Breast epithelium (tissue), 4 donors: ENCODE data around the gene CCDC38. TPM values are rescaled to one million over a fixed set of nuclear protein-coding genes. Genes with fewer than 3 reads are reported as not detected.

Experiments
- DNase-seq, 2 donors: peaks; one replicate each; pipeline ENCODE4 v3.0.0-alpha.2; 2019; ENCODE audit warnings: low spot score in 2 of 2
- H3K27ac ChIP-seq, 2 donors: fragments of 200-600 bp; sonication (generic) in 1 of 2; one replicate each; pipeline ENCODE4 v1.5.1; 2016 to 2019; ENCODE audit warnings: mild to moderate bottlenecking in 1 of 2
- H3K27me3 ChIP-seq, 2 donors: fragments of 200-600 bp; sonication (generic) in 1 of 2; one replicate each; pipeline versions ENCODE4 v1.5.1 to v1.6.0; 2017 to 2019; ENCODE audit warnings: control low read depth in 1 of 2, mild to moderate bottlenecking in 1 of 2
- H3K36me3 ChIP-seq: fragments of 200-600 bp; one replicate; pipeline ENCODE4 v1.5.1; 2019
- H3K4me1 ChIP-seq, 2 donors: fragments of 200-600 bp; sonication (generic); one replicate each; pipeline ENCODE4 v1.5.1; 2016 to 2019; ENCODE audit warnings: control low read depth in 1 of 2
- H3K4me3 ChIP-seq, 3 donors: fragments of 200-600 bp; sonication (generic); 1 replicate in 2 of 3; 2 replicates in 1 of 3; pipeline ENCODE4 v1.5.1; 2016 to 2019; ENCODE audit warnings: mild to moderate bottlenecking in 3 of 3, moderate library complexity in 2 of 3
- H3K9me3 ChIP-seq, 2 donors: fragments of 200-600 bp; sonication (generic) in 1 of 2; one replicate each; pipeline ENCODE4 v1.5.1; 2016 to 2019; ENCODE audit warnings: control low read depth in 1 of 2
- CTCF ChIP-seq, 3 donors: fragments of 450-650 bp; IDR thresholded peaks; one replicate each; pipeline ENCODE4 v1.5.1; 2016 to 2017; ENCODE audit warnings: antibody characterized with exemption in 3 of 3, mild to moderate bottlenecking in 3 of 3, moderate library complexity in 3 of 3
- POLR2A ChIP-seq: fragments of 450-650 bp; IDR thresholded peaks from one replicate; pipeline ENCODE4 v1.6.1; 2016; ENCODE audit warnings: antibody characterized with exemption, mild to moderate bottlenecking, moderate library complexity
- POLR2AphosphoS5 ChIP-seq, 3 donors: sonication (generic); formaldehyde crosslinking; IDR thresholded peaks; one replicate each; pipeline ENCODE4 v1.6.1; 2017; ENCODE audit warnings: antibody characterized with exemption in 3 of 3
- intact Hi-C: fragments of 100-400 bp; cut with DNase I; formaldehyde crosslinking; loops from one replicate; pipeline ENCODE4 v1.15.1; 2023; ENCODE audit warnings: low total_unique reads
- total RNA-seq, 3 donors: library from RNA; depleted of rRNA; stranded (reverse); fragments of >200 nt; gene quantifications; one replicate each; pipeline ENCODE4 v1.1.0, GENCODE V29; 2016

The CCDC38 gene
- under 1 TPM in 1 of 3 donors, not detected in 2; 0.73 TPM for total RNA-seq

DNA sequence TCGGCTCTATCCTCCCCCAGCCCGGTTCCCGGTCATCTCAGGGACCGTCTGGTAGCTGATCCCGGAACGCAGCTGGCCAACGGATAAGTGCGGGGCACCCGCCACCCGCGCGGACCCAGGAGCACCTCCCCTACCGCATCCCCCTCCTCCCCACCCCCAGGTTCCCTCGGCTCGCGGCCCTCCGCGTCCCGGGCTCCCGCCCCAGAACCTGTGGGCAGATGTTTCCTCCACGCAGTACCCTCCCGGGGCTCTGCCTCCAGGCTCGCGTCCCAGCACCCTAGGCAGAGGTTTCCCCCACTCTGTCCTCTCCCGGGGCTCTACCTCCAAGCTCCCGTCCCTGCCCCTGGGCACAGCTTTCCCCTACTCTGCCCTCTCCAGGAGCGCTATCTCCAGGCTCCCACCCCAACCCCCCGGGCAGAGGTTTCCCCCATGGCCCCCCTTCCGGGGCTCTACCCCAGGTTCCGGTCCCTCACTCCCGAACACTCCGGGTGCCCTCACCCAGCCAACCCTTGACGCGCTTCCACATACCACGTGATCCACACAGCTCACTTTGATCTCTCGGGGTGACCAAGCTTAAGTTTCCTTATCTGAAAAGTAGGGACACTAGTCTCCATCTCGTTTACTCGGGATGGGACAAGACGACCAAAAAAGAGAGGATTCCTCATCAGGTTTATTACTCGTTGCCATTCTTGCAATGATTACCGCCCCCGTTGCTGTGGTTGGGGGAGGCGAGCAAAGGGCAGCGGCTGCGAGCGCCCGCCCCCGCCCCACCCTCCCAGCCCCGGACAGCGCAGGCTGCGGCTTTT lies at the start of gene CCDC38:
CCDC38 (minus strand) TSS at position 91 of the 806 bp plus-strand sequence. CDS start 6,105 bp downstream, outside the sequence.
- Histone ChIP-seq H3K27me3 (no peaks in the 10 kb centered on the region), H3K27ac (peak within 1 kb of the TSS; percentile 91 to 94), H3K4me1 (no peaks in the 10 kb centered on the region), H3K4me3 (peak within 1 kb of the TSS; percentile 65 to 77 (median 76)), H3K9me3 (no peaks in the 10 kb centered on the region), H3K36me3 (no peaks in the 10 kb centered on the region)
- TF ChIP-seq POLR2A: no peak
- TF ChIP-seq CTCF (IDR thresholded peaks at IDR 0.05): no peak
- TF ChIP-seq POLR2AphosphoS5 (IDR thresholded peaks at IDR 0.05): peak in 2 of 3 donors; percentile 5 to 17
- DNase-seq: peak; percentile 65
- intact Hi-C loops: no loop called here

DNA sequence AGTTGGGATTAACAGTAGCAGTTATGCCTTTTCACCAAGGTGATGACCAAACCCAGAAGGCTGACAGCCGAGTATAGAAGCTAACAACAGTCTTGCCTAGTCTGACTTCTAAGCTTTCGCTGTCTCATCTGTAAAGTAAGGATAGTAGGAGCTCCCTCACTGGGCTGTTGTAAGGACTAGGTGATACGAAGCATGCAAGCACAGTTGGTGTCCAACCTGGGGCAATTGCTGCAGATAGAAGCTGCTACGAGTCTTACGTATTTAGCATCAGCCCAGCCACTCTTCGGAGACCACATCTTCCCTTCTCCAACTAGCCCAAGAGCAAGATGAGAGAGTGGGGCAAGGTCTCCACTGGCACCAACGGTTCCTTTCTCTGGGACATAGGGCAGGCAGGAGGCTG lies 47.7 kb upstream of the CCDC38 start:
- TF ChIP-seq POLR2AphosphoS5 (IDR thresholded peaks at IDR 0.05) (no peak), POLR2A (no peak), CTCF (IDR thresholded peaks at IDR 0.05) (no peak)
- intact Hi-C loops: no loop called here
- Histone ChIP-seq H3K36me3 (no peaks in the 10 kb centered on the region), H3K27ac (no peak overlapping the region), H3K9me3 (no peaks in the 10 kb centered on the region), H3K27me3 (no peaks in the 10 kb centered on the region), H3K4me1 (no peaks in the 10 kb centered on the region), H3K4me3 (no peak overlapping the region)
- no peak for DNase-seq

- Histone ChIP-seq H3K4me3 (no peak overlapping the region), H3K27ac (no peak overlapping the region), H3K9me3 (no peaks in the 10 kb centered on the region), H3K27me3 (no peaks in the 10 kb centered on the region), H3K4me1 (no peaks in the 10 kb centered on the region), H3K36me3 (no peaks in the 10 kb centered on the region)
- DNase-seq: no peak
- intact Hi-C loops: no loop called here
- TF ChIP-seq POLR2A (no peak), POLR2AphosphoS5 (IDR thresholded peaks at IDR 0.05) (no peak), CTCF (IDR thresholded peaks at IDR 0.05) (no peak)
Measured at GRCh38 chr12:95989504-95990123, 47.2 kb upstream of the CCDC38 start.

DNA sequence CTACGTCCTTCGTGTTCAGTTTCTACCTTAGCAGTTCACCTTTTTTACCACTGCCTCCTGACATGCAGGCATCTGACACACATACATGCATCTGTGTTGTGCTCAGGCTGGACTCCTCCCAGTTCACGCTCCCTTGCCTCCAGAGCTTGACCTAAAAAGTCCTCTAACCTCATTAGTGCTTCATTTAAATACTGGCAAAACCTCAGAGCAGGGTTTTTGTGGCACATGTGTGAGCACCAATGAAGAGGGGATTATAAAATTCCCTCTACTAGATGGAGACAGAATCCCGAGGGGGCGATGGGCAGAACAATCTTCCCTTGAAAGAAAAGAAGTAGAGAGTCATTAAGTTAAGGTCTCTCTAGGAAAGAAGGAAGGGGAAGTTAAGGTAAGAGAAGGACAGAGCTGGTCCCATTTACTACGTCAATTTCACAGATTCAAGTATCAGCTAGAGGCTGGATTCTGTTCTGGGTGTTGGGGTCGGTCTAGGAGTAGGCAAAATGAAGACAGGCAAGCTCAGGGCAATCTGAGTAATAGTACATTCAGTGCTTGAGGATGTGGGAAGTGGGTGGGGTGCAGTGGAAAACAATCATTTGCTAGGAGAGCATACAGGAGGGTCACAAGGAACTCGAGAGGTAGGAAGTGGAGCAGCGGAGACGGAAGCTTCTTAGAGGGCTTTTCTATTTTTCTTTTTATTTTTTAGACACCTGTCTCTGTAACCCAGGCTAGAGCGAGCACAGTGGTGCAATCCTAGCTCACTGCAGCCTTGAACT lies 46.3 kb upstream of the CCDC38 start:
- intact Hi-C loops: no loop called here
- Histone ChIP-seq H3K4me3 (no peak overlapping the region), H3K36me3 (no peaks in the 10 kb centered on the region), H3K9me3 (no peaks in the 10 kb centered on the region), H3K27ac (no peak overlapping the region), H3K27me3 (no peaks in the 10 kb centered on the region), H3K4me1 (no peaks in the 10 kb centered on the region)
- TF ChIP-seq CTCF (IDR thresholded peaks at IDR 0.05): no peak
- TF ChIP-seq POLR2AphosphoS5 (IDR thresholded peaks at IDR 0.05): no peak
- no peak for TF ChIP-seq POLR2A
- DNase-seq: no peak
